Endothelial cell (in vitro differentiated cells): Measurements from ENCODE around the gene TUBGCP4. TPM values are rescaled to one million over a fixed set of nuclear protein-coding genes. Genes with fewer than 3 reads are reported as not detected.

Experiments used
- DNase-seq: peaks from one replicate; pipeline ENCODE4 v3.0.0; 2021; ENCODE audit warnings: low spot score
- H3K27ac Mint-ChIP-seq: one replicate; pipeline ENCODE4 v1.8.0; 2021; ENCODE audit warnings: mixed read lengths, inconsistent platforms; ENCODE audit not compliant: unreplicated experiment
- H3K27me3 Mint-ChIP-seq: one replicate; pipeline ENCODE4 v1.8.0; 2021; ENCODE audit warnings: mild to moderate bottlenecking, moderate library complexity, mixed read lengths, inconsistent platforms; ENCODE audit not compliant: unreplicated experiment
- H3K36me3 Mint-ChIP-seq: one replicate; pipeline ENCODE4 v1.8.0; 2021; ENCODE audit warnings: mild to moderate bottlenecking, low read depth, mixed read lengths, inconsistent platforms; ENCODE audit not compliant: unreplicated experiment
- H3K4me1 Mint-ChIP-seq: one replicate; pipeline ENCODE4 v1.8.0; 2021; ENCODE audit warnings: mild to moderate bottlenecking, mixed read lengths, inconsistent platforms; ENCODE audit not compliant: unreplicated experiment
- H3K4me3 Mint-ChIP-seq: one replicate; pipeline ENCODE4 v1.8.0; 2021; ENCODE audit warnings: mild to moderate bottlenecking, mixed read lengths, inconsistent platforms; ENCODE audit not compliant: unreplicated experiment
- H3K9me3 Mint-ChIP-seq: one replicate; pipeline ENCODE4 v1.8.0; 2021; ENCODE audit warnings: mixed read lengths, inconsistent platforms; ENCODE audit not compliant: unreplicated experiment
- total RNA-seq: library from RNA; stranded (reverse); fragmentation: NEBNext Ultra II Directional; extraction: Animal tissue kit (Norgen Biotek cat#: 25700); gene quantifications from one replicate; pipeline ENCODE4 v1.2.1, GENCODE V29; 2021; ENCODE audit not compliant: unreplicated experiment
- TF ChIP-seq, protein P1 (sequence below): fragments of 200-600 bp; sonication (generic); IDR thresholded peaks from one replicate; pipeline ENCODE4 v1.5.0; 2021; ENCODE audit warnings: antibody characterized with exemption; ENCODE audit not compliant: unreplicated experiment

TUBGCP4 gene
- total RNA-seq, 1 donor from 2014 or later, result 14.6 TPM

DNA sequence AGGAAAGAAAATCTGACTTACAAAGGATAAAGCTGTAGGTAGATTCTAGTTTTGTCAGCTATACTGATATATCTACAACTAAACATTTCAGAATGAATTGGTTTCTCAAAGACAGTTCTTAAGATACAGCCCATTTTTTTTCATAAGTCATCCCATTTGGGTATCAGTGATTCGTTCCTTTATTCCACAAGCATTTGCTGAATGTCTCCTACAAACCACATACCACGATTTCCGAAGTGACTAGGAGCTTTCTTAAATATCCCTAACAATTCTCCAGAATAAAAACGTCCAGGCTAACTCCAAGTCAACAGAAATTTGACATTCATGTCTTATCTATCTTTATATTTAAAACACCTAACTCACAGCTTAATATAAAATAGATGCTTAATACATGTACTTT lies 62.3 kb downstream of the TUBGCP4 start:
- peak overlapping the region; percentile 88 for H3K27ac Mint-ChIP-seq
- peaks cover 22% of the 10 kb centered on the region for H3K36me3 Mint-ChIP-seq
- H3K9me3 Mint-ChIP-seq, result no peaks in the 10 kb centered on the region
- no peak overlapping the region for H3K4me3 Mint-ChIP-seq
- TF ChIP-seq, protein P1, sequence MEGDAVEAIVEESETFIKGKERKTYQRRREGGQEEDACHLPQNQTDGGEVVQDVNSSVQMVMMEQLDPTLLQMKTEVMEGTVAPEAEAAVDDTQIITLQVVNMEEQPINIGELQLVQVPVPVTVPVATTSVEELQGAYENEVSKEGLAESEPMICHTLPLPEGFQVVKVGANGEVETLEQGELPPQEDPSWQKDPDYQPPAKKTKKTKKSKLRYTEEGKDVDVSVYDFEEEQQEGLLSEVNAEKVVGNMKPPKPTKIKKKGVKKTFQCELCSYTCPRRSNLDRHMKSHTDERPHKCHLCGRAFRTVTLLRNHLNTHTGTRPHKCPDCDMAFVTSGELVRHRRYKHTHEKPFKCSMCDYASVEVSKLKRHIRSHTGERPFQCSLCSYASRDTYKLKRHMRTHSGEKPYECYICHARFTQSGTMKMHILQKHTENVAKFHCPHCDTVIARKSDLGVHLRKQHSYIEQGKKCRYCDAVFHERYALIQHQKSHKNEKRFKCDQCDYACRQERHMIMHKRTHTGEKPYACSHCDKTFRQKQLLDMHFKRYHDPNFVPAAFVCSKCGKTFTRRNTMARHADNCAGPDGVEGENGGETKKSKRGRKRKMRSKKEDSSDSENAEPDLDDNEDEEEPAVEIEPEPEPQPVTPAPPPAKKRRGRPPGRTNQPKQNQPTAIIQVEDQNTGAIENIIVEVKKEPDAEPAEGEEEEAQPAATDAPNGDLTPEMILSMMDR, result no peak
- no peak for DNase-seq
- peaks cover 12% of the 10 kb centered on the region for H3K4me1 Mint-ChIP-seq
- H3K27me3 Mint-ChIP-seq, result no peaks in the 10 kb centered on the region

DNA sequence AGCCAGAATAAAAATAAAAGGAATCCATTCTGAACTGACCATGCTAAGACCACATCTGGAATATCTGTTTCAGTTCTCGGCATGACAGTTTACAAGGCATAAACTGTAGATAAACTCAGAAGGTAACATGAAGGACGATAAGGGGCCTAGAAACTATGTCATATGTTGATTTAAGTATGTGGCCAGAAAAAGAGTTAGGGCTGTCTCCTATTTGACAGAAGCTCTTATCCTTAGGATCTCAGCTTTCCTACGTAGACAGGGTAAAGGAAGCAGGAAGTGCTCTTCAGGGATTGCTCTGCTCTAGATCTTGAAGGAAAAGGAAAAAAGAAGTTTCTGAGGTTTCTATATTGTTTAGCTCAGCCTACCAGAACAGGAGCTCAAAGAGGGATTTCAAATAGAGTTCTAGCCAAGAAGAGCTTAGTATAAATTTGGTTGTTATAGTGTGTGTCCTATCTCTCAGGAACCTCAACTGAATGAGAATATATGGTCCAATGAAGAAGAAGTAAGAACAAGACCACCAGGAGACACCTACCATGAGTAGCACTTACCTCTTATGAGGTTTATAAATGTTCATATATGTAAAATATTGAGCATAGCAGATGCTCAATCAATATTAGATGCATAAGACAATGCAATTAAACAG lies 62.9 kb downstream of the TUBGCP4 start:
- TF ChIP-seq, protein P1, result no peak
- DNase-seq, result no peak
- Mint-ChIP-seq H3K27ac (peak overlapping the region; percentile 88), H3K27me3 (no peaks in the 10 kb centered on the region), H3K9me3 (no peaks in the 10 kb centered on the region), H3K4me3 (no peak overlapping the region), H3K36me3 (peaks cover 20% of the 10 kb centered on the region), H3K4me1 (peaks cover 12% of the 10 kb centered on the region)

DNA sequence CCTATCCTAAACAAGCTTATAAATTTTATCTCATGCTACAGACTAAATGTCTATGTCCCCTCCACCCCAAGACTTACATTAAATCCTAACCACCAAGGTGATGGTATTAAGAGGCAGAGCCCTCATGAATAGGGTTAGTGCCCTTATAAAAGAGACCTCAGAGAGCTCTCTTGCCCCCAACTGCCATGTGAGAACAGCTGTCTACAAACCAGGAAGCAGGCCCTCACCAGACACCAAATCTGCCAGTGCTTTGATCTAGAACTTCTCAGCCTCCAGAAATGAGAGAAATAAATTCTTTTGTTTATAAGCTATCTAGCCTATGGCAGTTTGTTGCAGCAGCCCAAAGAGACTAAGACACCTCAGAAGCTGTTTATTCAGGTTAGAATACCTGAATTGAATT lies 63.5 kb downstream of the TUBGCP4 start:
- H3K9me3 Mint-ChIP-seq, result no peaks in the 10 kb centered on the region
- peaks cover 20% of the 10 kb centered on the region for H3K36me3 Mint-ChIP-seq
- no peak for DNase-seq

DNA sequence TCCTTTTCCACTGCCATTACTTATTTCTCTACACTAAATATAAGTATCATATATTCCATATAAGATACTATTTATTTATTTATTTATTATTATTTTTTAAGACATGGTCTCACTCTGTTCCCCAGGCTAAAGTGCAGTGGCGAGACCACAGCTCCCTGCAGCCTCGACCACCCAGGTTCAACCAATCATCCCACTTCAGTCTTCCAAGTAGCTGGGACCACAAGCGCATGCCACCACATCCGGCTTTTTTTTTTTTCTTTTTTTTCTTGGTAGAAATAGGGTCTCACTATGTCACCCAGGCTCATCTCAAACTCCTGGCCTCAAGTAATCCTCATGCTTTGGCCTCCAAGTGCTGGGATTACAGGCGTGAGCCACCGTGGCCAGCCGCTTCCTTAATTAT lies 65.5 kb downstream of the TUBGCP4 start:
- Mint-ChIP-seq H3K27me3 (no peaks in the 10 kb centered on the region), H3K27ac (no peak overlapping the region), H3K4me3 (no peak overlapping the region), H3K9me3 (no peaks in the 10 kb centered on the region), H3K36me3 (peaks cover 22% of the 10 kb centered on the region), H3K4me1 (peaks cover 12% of the 10 kb centered on the region)
- DNase-seq, result no peak
- TF ChIP-seq, protein P1, result no peak

More for the DNA sequence above, 63.5 kb downstream of the TUBGCP4 start:
- peak overlapping the region; percentile 87 for H3K27ac Mint-ChIP-seq
- peaks cover 12% of the 10 kb centered on the region for H3K4me1 Mint-ChIP-seq
- TF ChIP-seq, protein P1, result no peak
- H3K4me3 Mint-ChIP-seq, result no peak overlapping the region
- no peaks in the 10 kb centered on the region for H3K27me3 Mint-ChIP-seq

DNA sequence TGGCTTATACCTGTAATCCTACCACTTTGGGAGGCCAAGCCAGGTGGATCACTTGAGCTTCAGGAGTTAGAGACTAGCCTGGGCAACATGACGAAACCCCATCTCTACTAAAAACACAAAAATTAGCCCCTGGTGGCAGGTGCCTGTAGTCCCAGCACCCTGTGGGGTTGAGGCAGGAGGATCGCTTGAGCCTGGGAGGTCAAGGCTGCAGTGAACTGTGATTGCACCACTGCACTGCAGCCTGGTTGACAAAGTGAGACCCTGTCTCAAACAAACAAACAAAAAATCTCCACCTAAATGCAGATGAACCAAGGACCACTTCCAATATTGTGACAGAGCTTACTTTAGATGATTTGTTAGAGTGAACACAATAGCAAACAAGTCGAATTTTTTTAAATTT lies 68.4 kb downstream of the TUBGCP4 start:
- Mint-ChIP-seq H3K9me3 (no peaks in the 10 kb centered on the region), H3K4me3 (no peak overlapping the region), H3K27me3 (no peaks in the 10 kb centered on the region), H3K27ac (no peak overlapping the region), H3K36me3 (peaks cover 10% of the 10 kb centered on the region), H3K4me1 (peaks cover 3% of the 10 kb centered on the region)
- no peak for DNase-seq
- TF ChIP-seq, protein P1, result no peak
